IMR-90 (cell line): ENCODE measurements around the gene RGS17.
"Not testable (repeated sequence)": the region's sequence is repeated elsewhere in the genome, so short reads cannot be mapped to it uniquely, and the experiment has no call there.

Experiments used
- BHLHE40 ChIP-seq: fragments of 150-350 bp; IDR thresholded peaks from 2 replicates; pipeline ENCODE4 v1.6.1; 2016; ENCODE audit warnings: mild to moderate bottlenecking, low read depth, low read length
- CEBPB ChIP-seq: IDR thresholded peaks from 2 replicates; pipeline ENCODE4 v1.6.1; 2012; ENCODE audit warnings: low read depth, low read length, improper control_type of control experiment
- MAZ ChIP-seq: IDR thresholded peaks from 2 replicates; pipeline ENCODE4 v1.6.1; 2012; ENCODE audit warnings: low read depth, mild to moderate bottlenecking, low read length, improper control_type of control experiment, moderate library complexity, borderline replicate concordance
- MXI1 ChIP-seq: IDR thresholded peaks from 2 replicates; pipeline ENCODE4 v1.6.1; 2012; ENCODE audit warnings: low read depth, mild to moderate bottlenecking, low read length, moderate library complexity, borderline replicate concordance
- POLR2A ChIP-seq: IDR thresholded peaks from 2 replicates; pipeline ENCODE4 v1.6.1; 2012; ENCODE audit warnings: mild to moderate bottlenecking, low read depth, low read length
- RAD21 ChIP-seq: IDR thresholded peaks from 2 replicates; pipeline ENCODE4 v1.6.1; 2012; ENCODE audit warnings: low read length, improper control_type of control experiment
- RCOR1 ChIP-seq: IDR thresholded peaks from 2 replicates; pipeline ENCODE4 v1.6.1; 2012; ENCODE audit warnings: mild to moderate bottlenecking, low read length, improper control_type of control experiment; ENCODE audit not compliant: insufficient replicate concordance
- RFX5 ChIP-seq: IDR thresholded peaks from 2 replicates; pipeline ENCODE4 v1.8.0; 2012; ENCODE audit warnings: low read depth, mild to moderate bottlenecking, low read length, moderate library complexity
- SMC3 ChIP-seq: fragments of 150-350 bp; IDR thresholded peaks from 2 replicates; pipeline ENCODE4 v1.6.1; 2016; ENCODE audit warnings: low read depth, mild to moderate bottlenecking, antibody characterized with exemption, low read length, moderate library complexity
- TF ChIP-seq, protein P1 (sequence below): conservative IDR thresholded peaks from 2 replicates; pipeline ENCODE4 v1.5.1; 2012; ENCODE audit warnings: mild to moderate bottlenecking, low read depth, low read length, improper control_type of control experiment
- TF ChIP-seq, protein P2 (sequence below): fragments of 150-350 bp; IDR thresholded peaks from 2 replicates; pipeline ENCODE4 v1.6.1; 2017; ENCODE audit warnings: mild to moderate bottlenecking, antibody characterized with exemption, low read length, low read depth

DNA sequence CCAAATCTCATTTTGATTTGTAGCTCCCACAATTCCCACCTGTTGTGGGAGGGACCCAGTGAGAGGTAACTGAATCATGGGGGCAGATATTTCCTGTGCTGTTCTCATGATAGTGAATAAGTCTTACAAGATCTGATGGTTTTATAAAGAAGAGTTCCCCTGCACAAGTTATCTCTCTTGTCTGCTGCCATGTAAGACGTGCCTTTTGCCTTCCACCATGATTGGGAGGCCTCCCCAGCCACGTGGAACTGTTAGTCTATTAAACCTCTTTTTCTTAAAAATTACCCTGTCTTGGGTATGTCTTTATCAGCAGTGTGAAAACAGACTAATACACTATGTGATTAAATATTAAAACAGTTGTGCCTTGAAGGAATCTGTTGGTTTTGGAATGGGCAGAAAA lies 131.5 kb downstream of the RGS17 start:
- TF ChIP-seq, protein P1, sequence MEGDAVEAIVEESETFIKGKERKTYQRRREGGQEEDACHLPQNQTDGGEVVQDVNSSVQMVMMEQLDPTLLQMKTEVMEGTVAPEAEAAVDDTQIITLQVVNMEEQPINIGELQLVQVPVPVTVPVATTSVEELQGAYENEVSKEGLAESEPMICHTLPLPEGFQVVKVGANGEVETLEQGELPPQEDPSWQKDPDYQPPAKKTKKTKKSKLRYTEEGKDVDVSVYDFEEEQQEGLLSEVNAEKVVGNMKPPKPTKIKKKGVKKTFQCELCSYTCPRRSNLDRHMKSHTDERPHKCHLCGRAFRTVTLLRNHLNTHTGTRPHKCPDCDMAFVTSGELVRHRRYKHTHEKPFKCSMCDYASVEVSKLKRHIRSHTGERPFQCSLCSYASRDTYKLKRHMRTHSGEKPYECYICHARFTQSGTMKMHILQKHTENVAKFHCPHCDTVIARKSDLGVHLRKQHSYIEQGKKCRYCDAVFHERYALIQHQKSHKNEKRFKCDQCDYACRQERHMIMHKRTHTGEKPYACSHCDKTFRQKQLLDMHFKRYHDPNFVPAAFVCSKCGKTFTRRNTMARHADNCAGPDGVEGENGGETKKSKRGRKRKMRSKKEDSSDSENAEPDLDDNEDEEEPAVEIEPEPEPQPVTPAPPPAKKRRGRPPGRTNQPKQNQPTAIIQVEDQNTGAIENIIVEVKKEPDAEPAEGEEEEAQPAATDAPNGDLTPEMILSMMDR: not testable (repeated sequence)
- not testable (repeated sequence) for TF ChIP-seq RAD21, POLR2A, CEBPB, MXI1, SMC3, MAZ, RCOR1, RFX5, BHLHE40
- TF ChIP-seq, protein P2, sequence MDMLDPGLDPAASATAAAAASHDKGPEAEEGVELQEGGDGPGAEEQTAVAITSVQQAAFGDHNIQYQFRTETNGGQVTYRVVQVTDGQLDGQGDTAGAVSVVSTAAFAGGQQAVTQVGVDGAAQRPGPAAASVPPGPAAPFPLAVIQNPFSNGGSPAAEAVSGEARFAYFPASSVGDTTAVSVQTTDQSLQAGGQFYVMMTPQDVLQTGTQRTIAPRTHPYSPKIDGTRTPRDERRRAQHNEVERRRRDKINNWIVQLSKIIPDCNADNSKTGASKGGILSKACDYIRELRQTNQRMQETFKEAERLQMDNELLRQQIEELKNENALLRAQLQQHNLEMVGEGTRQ: not testable (repeated sequence)
